GM19463 (cell line): ENCODE data around the gene ST6GALNAC3.

Source experiments
- ATAC-seq: cut with Tn5 transposase; IDR thresholded peaks from one replicate; pipeline ENCODE4 v1.9.1; 2021; ENCODE audit warnings: mild to moderate bottlenecking, moderate library complexity; ENCODE audit not compliant: unreplicated experiment

ST6GALNAC3 gene

DNA sequence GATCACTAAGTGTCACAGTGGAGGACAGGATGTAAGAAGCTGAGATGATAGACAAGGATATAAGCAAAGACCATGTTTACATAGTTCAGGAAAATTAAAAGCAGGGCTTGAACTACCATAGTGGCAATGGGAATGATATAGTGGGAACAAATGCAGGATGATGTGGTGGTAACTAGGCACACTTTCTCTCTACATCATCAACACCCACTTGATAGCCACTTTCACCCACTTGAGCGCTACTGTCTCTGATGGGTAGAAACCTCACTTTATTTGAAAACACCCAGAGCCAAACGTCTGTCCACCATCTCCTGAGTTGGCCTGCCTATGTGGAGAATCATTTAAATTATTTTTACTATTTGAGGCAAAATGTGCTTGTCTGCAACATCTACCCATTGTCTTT, 487.7 kb downstream of the ST6GALNAC3 start:
- no peak for ATAC-seq

DNA sequence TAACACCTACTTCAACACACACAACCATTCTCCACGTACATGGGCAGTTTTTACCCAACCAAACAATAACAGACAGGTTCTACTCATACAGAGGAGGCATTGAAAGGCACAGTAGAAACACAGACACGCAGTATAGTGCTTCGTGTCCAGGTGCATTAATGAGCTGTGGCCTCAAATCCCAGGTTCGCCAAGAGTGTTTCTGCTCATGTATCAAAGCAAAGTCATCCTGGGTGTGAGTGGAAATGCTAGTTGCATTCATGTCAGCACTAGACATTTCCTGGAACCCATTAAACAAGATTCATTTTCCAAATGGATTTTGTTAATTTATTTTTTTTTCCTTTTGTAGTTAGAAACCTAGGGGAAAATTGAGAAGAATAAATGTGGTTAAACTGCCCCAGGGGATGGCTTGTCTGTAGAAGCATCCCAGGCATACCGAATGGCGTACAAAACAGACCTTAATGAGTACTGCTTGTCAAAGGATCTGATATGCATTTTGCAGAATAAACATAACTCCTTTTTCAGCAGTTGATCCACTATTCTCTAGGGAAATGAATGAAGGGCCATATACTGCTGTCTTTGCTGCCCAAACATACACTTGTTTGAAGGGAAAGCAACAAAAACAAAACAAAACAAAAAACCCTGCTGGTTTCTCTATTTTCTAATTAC, 494.2 kb downstream of the ST6GALNAC3 start:
- no peak for ATAC-seq

DNA sequence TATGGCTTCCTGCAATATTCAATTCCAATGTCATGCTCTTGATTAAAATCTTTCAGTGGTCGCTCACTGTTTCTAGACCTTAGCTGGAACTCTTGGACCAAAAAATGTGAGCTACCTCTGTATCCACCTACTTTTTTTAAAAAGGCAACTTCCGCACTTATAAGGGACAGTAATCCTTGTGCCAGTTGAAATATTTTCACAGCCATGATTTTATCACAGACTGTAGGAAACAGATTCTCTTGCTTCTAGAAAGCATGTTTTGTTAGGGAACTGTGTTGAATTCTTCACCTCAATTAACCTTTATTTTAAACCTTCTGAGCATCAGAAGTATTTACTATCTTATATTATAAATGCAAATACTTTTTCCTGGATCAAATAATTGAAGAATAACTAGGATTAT, 496.7 kb downstream of the ST6GALNAC3 start:
- ATAC-seq: no peak

DNA sequence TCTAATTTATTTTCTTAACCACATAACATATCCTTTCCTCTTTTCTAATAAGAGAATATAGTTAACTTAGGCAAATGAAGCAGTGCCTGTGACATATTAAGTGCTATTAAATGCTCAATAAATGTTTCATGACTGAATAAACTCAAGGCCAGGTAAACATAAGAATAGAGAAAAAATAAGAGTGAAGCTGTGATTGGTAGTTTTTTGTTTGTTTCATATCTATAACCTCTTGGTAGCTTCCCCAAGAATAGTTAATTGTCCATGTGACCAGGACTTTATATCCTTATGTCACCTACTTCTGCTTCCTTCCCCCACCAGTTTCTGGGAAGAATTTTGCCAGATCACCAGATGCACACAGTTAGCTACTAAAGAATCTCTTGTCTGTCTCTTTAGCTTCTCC, 497.7 kb downstream of the ST6GALNAC3 start:
- no peak for ATAC-seq

DNA sequence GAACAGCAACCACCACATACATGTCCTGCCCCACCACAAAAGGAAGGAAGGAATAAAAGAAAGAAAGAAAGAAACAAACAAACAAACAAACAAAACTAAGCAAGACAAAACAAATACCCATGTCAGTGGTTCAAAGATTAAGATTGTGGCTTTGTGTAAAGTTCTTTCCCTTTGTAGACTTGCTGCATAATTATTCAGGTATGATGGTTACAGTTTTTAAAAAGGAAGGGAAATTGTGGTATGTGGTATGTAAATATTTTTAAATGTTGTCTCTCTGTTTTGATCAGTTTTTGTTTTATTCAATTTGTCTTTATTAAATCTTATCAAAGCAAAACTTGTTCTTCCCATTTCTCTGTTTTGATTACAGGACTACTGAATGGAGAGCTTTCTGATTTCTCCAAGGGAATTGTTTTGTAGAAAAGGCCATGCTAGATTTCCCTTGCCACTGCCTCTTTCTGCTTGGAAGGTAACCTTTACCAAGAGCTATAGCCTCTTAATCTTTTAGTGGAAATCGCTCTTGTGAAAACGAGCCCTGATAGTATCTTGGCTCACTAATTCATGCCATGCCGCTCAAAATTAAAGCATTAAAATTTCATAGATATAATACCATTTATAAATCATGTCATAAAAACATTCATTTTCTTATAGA, 502.5 kb downstream of the ST6GALNAC3 start:
- ATAC-seq: no peak

DNA sequence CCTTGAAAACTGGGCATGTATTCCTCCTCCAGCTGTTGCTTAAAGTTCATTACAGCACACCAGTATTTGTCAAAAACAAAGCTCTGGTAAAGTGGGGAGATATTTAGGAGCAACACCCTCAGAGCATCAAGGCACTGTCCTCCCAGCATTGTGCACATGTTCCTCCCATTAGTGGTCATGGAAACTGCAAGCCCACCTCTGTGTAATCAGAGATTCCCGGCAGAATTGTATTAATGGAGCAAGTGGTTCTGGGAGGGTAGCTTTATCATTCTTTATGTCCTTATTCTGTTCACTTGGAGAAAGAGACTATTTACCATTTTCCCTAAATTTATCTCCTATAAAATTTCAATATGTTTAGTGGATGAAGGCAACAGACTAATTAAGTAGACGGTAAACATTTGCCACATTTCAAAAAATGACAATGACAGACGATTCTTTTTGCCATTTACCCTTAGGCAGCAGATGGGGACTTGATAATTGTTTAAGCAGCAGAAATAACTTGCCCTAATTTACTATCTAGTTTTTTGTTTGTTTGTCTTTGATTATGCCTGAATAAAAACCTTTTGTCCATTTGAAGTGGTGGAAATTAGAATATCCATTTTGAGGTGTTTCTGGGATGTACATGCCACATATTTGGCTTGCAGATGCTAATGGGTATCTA, 503.1 kb downstream of the ST6GALNAC3 start:
- ATAC-seq: no peak

DNA sequence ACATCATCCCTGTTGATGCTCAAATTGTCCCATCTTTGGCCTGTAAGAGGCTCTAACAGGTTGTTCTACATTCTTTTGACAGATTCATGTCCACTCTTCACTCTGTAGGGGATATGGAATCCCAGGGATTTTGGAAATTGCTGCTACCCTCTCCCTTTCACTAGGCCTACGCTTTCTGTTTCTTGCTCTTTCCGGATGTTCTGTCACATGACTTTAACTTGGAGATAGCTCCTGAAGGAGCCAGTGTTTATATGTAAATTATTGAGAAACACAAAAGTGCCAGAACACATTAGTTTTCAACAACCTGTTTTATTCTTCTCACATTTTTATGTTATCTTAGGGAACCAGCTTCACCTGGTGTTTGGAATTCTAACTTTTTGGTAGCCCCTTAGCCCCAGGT, 505.7 kb downstream of the ST6GALNAC3 start:
- no peak for ATAC-seq

DNA sequence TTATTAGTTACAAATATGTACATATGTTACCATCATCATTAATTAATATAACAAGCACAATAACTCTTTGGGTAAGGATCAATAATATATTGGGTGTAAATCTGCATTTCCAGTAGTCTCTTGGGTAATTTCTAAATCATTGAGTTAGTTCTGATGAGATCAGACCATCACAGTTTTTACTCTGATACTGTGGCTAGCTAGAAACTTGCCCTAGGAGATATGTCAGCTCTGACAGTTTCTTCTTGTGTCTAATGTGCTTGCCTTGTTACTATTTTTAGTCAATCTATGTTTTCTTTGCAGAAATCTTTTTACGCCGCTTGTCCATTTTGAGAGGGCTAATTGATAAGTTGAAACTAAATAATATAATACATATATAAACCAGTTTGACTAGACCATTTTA, 507.2 kb downstream of the ST6GALNAC3 start:
- ATAC-seq: no peak

DNA sequence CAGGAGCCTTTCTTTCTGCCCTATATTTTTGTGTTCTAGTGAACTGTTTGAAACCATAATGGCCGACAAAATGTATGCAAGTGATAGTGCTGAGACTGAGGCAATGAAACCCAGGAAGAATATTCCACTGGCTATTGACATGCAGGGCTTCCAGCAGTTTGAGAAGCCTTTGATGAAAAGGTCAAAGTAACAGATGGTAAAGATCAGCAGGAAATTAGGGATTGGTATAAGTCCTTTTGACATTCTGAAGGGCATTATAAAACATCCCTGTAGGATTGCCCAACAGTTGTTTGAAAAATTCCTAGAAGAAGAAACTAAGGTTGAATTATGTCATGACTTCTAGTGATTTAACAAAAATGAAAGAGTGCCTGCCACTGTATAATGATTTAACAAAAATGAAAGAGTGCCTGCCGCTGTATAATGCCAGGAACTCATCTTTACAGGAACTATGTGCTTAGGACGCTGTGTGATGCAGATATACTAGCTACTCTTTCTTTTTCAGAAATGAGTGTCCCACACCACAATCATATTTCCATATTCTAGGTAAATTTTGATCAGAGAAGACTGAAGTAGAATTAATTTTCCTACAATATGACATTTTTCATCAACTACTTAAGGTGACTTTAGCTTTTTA, 508.8 kb downstream of the ST6GALNAC3 start:
- ATAC-seq: no peak

DNA sequence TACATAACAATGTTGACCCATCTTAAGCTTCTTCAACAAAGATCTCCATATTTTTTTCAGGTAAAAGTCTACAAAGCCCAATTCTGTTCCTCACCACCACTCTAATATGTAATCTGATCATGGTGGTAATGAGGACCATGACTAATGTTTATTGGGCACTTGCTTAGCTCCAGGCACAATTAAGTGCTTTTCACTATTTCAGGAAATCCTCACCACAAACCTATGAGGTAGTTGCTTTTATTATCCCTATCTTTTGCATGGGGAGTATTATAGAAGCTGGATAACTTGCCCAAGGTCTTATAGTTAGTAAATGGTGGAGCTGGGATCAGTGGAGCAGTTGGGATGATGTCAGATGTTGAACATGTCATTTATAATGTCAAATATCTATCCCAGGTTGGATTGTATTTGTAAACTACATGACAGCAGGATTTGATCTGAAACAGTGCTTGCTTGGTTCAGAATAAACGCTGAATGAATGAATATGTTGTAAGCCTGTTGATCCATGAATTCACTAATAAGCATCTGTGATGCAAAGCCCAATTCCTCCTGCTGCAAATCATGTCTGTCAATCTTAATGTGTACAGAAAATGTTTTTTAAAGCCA, 509.4 kb downstream of the ST6GALNAC3 start:
- no peak for ATAC-seq

DNA sequence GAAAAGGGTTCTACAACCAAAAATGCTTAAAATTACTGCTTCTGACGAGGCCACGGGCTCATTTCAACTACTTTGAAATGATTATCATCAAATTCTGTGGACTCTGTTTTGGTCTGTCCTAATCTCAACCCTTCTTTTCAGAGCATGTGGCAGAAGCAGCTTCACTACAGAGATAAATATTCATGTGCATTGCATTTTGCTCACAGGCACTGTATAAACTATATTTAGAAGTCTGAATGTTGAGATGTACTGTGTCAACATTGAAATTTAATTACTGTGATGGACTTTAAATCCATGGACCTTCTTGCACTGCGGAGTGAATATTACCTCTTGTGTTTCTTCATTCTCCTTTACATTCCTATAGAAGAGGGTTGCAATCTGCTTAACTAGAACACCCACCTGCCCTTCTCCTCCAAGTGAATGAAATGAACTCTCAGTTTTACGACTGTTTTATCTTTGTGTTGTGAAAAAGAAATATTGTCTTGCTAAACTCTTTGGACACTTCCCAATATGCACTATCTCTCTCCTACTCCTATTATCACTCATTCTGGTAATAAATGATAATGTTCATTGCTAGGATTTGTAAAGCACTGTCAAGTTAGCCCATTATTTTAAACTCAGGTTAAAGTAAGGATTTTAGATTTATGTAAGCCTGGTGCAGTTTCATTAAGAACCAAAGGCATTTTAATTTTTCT, 511.6 kb downstream of the ST6GALNAC3 start:
- no peak for ATAC-seq

DNA sequence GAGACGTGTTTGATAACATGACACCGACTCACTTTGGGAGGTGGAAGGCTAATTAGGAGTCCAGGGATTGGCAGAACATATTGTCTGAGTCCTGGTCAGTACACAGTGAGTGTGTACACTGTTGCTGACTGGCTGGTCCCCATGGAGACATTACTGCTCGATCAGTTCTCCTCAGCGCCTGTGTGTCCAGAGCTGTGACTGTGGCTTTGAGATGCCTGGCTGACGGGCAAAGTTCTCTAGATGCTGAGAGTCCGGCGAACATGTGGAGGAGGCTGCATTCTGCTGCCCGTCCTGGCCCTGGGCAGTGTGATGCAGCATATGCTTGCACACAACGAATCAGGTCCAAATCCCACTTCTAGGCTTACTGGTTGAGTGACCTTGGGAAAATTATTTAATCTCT, 512.7 kb downstream of the ST6GALNAC3 start:
- no peak for ATAC-seq

DNA sequence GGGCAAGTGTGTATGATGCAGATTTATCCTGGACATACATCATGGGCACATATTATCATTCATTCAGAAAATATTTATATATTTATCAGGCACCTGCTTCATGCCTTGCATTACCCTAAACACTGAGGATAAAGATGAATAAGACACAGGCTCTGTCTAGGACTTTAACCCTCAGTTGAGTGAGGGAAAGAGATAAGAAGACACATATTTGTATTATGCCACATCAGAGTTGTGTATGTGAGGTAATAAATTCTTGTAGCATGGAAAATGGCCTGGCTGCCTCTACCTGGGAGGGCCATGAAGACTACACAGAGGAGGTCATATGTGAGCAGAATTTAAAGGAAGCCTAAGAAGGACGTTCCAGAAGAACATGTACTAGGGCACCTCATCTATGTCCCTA, 516.9 kb downstream of the ST6GALNAC3 start:
- ATAC-seq: no peak

DNA sequence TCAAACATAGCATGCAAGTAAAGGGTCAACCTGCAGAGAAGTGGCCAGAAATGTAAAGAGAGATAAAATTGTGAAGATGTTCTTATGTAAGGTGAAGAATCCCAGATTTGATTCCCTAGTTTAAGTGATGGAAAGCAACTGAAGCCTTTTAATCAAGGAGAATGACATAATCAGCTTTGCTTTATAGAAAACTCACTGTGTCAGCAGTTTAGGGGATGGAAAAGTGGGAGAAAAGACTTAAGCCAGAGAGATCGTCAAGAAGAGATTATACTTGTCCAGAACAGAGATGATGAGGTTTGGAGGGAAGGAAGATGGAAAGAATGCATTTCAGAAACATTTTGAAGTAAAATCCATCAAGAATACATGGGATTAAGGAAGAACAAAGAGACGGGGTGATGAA, 517.4 kb downstream of the ST6GALNAC3 start:
- ATAC-seq: no peak

DNA sequence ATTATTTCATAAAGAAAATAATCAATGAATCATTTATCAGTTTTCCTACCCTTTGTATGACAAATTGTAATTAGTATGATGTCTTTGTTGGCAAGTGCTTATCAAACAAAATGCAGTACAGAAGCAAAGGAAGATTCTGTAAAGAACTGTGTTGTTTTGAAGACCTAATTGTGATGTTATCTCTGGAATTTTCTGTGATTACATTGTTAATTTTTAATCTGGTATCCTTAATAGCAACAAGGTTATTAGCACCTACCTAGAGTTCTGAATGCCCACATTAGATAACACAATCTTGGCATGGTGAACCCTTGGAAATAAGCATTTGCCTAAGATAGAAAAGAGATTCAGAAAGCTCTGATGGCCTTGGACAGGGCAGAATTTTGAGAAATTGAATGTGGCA, 518.6 kb downstream of the ST6GALNAC3 start:
- ATAC-seq: no peak

DNA sequence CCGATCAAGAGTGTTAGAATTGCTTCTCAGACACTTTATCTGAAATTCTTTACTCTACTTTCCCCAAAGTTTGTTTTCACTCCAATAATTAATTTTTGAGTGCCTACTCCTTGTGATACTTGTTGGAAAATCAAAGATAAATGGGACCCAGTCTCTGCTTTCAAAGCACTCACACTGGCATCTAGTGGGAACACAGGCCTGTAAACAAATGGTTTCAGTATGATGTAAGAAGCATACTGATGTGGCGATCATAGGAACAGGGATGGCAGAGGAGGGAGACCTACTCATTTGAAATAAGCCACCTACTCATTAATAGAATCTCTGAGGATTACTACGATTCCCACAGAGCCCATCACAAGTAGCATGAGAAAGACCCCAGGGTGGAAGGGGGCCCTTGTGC, 519.1 kb downstream of the ST6GALNAC3 start:
- no peak for ATAC-seq

DNA sequence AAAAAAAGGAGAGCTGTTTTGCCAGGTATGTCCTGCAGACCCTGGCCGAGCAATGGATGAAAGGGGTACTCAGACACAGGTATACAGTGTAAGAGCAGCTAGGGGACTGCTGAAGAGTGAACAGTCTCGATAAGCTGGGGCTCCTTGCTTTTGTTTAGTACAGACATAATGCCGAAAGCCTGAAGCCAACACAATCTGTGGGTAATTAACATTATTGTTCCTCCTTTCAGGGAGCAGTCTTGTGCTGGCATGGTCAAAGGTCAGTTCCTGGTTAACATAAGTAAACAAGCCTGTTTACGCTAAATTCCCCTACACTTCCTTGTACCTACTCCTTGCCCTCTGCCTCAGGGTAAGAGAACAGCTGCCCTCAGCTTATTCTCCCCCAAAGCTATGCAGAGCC, 520.5 kb downstream of the ST6GALNAC3 start:
- no peak for ATAC-seq

DNA sequence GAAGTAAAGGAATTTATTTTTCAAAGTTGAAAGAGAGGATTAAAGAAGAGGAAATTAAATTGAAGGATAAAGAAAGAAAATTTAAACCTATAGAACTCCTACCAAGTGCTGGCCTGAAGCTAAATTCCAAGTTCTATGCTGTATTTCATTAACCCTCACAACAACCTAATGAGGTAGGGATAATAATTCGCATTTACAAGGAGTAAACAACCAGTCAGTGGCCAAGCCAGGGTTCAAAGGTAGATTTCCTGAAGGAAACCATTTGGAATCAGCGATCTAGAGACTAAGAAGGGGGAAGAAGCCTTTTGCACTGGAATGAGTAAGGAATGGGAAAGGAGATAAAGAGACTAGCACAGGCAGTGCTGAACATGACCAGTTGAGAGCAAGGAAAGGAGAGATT, 526.9 kb downstream of the ST6GALNAC3 start:
- ATAC-seq: no peak

DNA sequence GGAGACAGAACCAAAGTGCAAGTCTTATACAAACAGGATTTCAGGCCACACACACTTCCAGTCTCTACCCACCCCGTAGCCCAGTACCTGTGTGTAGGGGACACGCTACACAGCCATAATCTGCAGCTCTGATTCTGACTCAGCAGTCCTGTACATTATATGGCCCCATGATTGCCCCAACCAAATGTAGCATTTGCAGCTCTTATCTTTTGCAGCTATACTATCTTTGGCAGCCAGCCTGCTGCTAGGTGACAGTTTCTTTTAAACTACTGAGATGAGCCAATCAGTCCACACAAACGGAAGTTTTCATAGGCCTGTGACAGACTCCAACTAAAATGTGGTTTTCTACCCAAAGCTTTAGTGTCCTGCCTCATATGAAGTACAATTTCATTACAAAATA, 533.2 kb downstream of the ST6GALNAC3 start:
- ATAC-seq: no peak

DNA sequence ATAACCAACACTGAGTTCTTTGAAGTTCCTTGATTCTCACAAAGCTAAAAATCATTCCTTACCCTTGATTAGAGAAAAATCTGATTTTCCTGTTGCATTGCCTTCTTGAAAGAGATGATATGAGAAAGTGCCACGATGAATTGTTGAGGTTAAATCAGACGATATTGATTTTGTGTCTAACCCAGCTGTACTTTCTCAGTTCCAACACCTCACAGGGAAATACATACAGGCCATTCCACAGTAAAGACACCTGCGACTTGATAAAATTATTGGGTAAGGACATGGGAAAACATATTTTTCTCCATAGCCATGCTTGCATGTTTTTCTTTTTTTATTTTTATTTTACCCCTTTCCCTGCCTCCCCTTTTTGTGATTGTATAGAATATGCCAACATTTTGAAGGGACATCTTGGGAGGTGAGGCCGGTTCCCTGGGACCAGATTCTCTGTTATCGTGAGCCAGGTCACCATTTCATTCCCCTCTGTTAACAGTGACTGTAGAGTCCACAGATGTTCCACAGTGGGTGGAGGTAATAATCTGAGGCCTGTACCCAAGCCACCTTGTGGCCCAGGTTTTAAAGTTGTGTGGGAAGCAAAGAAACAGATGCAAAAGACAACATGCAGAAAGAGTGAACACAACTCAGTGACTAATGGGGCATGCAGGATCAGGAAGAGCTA, 537.4 kb downstream of the ST6GALNAC3 start:
- no peak for ATAC-seq
